LNCAP (cell line): ENCODE data around the gene KRT16.

Experiments used
- TF ChIP-seq, protein P1 (sequence below): fragments of 450-650 bp; IDR thresholded peaks from 2 replicates; pipeline ENCODE4 v1.5.1; 2017; ENCODE audit warnings: mild to moderate bottlenecking

KRT16 gene

DNA sequence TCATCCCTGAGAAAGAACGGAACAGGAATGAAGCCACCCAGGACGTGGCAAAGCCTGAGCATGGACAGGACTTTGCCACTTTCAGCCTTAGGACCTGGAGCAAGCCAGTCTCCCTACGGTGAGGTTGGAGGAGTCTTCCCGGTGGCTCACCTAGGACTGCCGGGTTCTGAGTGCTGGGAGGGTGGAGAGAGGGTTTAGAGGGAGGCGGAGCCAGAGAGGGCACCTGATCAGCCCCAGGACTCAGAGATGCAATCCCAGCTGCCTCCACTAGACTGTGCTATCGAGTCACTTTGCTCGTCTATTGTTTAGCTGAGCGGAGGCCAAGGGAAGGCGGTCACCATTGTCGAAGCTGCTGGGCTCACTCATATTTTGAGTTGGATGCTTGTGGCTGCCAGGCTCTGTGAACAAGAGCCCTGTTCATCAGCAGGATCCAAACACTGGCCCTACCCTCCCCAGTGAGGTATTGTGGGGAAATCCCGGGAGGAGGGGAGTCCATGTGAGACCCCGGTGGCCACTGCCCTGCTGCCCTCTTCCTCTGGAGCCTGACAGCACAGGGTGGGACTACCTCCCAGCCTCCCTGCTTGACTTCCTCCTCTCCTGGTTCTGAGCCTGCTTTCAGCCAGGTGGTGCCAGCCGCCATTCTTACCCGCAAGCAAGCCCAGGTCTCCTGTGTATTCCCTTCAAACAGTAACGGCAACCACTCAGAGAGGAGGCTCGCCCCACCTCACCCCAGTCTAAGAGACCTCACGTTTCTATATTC is 32.9 kb downstream of the KRT16 start:
- TF ChIP-seq, protein P1, sequence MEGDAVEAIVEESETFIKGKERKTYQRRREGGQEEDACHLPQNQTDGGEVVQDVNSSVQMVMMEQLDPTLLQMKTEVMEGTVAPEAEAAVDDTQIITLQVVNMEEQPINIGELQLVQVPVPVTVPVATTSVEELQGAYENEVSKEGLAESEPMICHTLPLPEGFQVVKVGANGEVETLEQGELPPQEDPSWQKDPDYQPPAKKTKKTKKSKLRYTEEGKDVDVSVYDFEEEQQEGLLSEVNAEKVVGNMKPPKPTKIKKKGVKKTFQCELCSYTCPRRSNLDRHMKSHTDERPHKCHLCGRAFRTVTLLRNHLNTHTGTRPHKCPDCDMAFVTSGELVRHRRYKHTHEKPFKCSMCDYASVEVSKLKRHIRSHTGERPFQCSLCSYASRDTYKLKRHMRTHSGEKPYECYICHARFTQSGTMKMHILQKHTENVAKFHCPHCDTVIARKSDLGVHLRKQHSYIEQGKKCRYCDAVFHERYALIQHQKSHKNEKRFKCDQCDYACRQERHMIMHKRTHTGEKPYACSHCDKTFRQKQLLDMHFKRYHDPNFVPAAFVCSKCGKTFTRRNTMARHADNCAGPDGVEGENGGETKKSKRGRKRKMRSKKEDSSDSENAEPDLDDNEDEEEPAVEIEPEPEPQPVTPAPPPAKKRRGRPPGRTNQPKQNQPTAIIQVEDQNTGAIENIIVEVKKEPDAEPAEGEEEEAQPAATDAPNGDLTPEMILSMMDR, result peak; percentile 85

DNA sequence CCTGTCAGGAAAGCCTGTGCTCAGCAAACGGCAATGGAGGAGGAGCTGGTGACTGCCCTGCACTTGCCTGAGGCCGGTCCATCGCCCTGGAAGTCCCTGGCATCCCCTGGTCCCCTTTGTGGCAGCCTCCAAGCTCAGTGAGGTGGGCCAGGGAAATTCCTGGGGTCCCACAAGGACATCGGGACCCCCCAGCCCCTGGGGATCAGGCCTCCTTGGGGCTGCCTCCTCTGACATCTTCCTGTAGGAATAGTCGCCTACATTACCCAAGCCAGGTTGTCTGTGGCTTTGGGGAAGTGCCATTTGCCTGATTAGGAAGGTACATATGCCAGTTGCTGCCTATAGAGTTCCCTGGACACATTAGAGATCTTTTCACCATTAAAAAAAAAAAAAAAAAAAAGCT is 33.6 kb downstream of the KRT16 start:
- TF ChIP-seq, protein P1, result no peak

DNA sequence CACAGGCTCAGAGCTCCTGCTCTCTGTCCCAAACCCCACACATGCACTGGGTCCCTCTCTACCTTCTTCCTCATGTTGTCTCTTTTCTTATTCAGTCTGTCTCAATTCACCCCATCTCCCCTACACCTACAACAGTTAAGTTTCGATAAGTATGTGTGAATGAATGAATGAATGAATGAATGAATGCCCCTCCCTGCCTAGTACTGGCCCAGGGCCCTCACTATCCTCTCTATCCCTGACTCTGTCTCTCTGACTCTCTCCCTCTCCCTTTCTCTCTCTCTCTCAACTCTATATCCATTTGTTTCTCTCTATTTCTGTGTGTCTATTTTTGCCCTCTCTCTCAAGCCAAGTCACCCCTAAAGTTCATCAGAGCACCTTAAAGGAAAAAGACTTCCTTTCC is 34.0 kb downstream of the KRT16 start:
- TF ChIP-seq, protein P1, result no peak

DNA sequence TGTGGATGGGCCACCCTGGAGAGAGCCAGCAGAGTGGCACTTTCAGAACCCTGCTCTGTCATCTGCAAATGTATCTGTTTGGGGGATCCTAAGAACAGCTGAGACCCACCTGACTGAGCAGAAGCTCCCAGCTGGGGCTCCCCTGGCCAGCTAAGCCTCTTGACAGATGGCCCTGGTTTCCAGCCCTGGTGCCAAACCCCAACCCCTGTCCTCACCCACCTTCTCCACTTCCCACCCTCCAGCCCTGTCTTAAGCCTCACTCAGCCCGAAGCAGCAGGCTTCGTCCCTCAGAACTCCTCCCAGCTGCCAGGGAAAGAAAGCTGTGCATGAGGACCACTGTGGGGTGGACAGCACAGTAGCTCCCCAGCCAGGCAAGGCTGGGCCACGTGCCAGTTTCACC is 37.2 kb downstream of the KRT16 start:
- TF ChIP-seq, protein P1, result no peak

DNA sequence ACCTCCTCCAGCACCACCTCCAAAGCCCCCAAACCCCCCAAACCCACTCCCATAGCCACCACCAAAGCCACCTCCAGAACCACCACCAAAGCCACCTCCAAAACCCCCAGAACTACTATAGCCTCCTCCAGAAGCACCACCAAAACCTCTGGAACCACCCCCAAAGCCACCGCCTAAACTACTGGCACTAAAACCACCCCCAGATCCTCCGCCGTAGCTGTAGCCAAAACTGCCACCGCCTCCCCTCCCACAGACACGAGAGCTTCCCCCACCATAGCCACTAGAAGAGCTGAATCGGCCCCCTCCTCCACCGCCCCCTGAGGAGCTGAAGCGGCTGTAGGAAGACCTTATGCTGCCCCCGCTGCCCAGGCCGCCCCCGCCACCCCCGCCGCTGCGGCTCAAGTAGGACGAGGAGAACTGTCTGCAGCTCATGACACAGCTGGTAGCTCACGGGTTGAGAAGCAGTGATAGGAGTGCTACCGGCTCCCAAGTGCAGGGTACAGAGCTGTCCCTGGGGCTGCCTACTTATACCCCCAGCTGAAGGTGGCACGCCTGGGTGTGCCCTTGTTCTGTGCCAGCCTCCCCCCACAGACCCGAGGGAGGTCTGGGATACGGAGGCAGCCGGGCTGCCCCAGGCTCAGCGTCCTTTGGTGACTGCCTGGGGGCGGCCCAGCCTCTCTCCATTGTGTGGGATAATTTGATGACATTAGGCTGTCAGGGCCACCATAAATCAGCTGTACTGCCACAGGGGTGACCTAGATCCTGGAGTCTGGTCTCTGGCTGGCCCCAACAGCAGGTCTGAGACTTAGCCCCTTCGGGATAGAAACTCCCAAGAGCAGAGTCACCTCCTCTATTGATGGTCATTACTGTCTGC is 40.8 kb downstream of the KRT16 start, which contains the start of gene KRT9:
Gene KRT9, minus strand, starts transcription at position 499 of the 874 bp plus-strand sequence. Its CDS starts 67 bp downstream, at position 432.
- TF ChIP-seq, protein P1, result no peak

DNA sequence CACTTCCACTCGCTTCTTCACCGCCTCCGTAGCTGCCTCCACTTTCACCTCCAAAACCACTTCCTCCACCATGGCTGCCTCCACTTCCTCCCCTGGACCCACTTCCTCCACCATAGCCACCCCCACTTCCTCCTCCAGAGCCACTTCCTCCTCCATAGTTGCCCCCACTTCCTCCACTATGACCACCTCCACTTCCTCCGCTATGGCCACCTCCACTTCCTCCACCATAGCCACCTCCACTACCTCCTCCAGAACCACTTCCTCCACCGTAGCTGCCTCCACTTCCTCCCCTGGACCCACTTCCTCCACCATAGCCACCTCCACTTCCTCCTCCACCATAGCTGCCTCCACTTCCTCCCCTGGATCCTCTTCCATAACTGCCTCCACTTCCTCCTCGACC is 45.2 kb downstream of the KRT16 start:
- TF ChIP-seq, protein P1, result no peak

DNA sequence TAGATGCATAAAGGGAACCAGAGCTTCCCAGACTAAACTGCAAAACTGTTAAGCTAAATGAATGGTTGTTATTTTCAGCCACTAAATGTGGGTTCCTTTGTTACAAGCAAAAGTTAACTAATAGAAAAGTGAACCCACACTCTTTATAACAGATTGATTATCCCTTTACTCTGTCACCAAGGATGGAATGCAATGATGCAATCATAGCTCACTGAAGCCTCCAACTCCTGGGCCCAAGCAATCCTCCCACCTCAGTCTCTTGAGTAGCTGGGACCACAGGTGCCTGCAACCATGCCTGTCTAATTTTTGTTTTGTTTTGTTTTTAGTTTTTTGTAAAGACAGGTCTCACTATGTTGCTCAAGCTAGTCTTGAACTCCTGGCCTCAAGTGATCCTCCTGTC is 47.2 kb downstream of the KRT16 start:
- TF ChIP-seq, protein P1, result no peak
